ENCODE data around the gene HHAT.

DNA sequence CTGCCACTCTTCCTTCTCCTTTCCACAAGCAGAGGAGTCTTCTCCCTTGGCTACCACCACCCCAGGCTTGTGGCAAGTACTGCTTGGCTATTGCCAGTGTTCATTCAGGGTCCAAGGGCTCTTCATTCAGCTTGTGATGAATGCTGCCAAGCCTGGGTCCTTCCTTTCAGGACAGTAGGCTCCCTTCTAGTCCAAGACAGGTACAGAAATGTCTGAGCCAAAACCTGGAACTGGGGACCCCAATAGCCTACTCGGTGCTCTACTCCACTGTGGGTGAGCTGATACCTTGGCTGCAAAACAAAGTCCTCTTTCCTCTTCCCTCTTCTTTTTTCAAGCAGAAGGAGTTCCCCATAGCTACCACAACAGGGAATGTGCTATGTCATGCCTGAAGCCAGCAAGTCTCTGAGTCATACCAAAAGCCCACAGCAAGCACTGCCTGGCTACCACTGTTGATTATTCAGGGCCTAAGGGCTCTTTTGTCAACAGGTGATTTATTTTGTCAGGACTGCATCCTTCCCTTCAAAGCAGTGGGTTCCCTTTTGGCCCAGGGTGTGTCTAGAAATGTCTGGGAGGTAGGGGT is 268.9 kb downstream of the HHAT start:
- no peak for TF ChIP-seq CTCF (IDR thresholded peaks at IDR 0.05; ENCODE audit: insufficient read depth, low read depth, low read length)
- no peak for TF ChIP-seq EZH2 (IDR thresholded peaks at IDR 0.05; ENCODE audit: insufficient read depth, low read length)
